Activated naive CD4-positive, alpha-beta T cell treated with anti-CD3 and anti-CD28 coated beads, Interleukin-2, amount 10 ng/mL, durations not matched to agents 7 days and 5 days (primary cell): ENCODE results near the gene C10orf53.
"Not testable (repeated sequence)": the region's sequence is repeated elsewhere in the genome, so short reads cannot be mapped to it uniquely, and the experiment has no call there.

Experiments used
- CTCF ChIA-PET: fragments of 350-600 bp; sonication (Branson Sonifier 250); formaldehyde crosslinking; loops from one replicate; lab custom pipeline; 2021; ENCODE audit warnings: antibody characterized with exemption; lab: Charles Lee
- DNase-seq: peaks from one replicate; pipeline ENCODE4 v3.0.0-alpha.2; 2020
- H3K27ac Mint-ChIP-seq: one replicate; pipeline ENCODE4 v1.8.0; 2021; ENCODE audit warnings: mild to moderate bottlenecking, moderate library complexity, mixed read lengths
- H3K27me3 Mint-ChIP-seq: one replicate; pipeline ENCODE4 v1.8.0; 2021; ENCODE audit warnings: mild to moderate bottlenecking, mixed read lengths
- H3K36me3 Mint-ChIP-seq: one replicate; pipeline ENCODE4 v1.8.0; 2021; ENCODE audit warnings: mixed read lengths
- H3K4me1 Mint-ChIP-seq: one replicate; pipeline ENCODE4 v1.8.0; 2021; ENCODE audit warnings: mixed read lengths
- H3K4me3 Mint-ChIP-seq: one replicate; pipeline ENCODE4 v1.8.0; 2021; ENCODE audit warnings: mild to moderate bottlenecking, moderate library complexity, mixed read lengths
- H3K9me3 Mint-ChIP-seq: one replicate; pipeline ENCODE4 v1.8.0; 2021; ENCODE audit warnings: mixed read lengths

C10orf53 gene

DNA sequence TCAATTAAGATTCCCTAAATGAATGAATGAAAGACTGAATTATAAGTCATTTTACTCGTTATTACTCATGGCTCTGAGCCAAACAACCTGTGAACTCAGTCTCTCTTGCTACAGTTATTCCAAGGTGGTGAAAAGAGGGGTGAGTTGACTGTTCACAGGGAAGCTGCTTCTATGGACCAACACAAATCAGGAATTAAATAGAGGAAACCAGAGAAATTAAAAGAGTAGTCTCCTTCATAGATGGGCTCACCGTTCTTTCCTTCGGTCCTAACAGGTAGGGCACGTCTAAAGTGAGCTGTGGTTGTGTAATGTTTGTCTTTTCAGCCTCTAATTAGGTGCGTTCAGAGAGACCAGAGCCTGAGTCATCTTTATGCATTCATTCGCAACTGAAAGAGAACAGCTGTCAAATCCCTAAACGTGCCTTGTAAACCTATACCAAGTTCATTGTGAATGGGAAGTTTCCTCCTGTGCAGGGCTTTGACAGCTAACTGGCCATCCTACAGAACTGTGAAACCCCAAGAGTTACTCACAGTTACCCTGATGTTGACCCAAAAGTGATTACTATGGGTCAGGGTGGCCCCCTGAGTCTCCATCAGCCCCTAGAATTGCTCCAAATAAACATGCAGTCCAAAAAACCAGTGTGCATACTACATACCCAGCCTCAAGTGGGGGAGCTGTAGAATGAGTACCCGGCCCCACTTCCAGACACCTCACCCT lies 18.2 kb upstream of the C10orf53 start:
- no peaks in the 10 kb centered on the region for H3K4me1 Mint-ChIP-seq

DNA sequence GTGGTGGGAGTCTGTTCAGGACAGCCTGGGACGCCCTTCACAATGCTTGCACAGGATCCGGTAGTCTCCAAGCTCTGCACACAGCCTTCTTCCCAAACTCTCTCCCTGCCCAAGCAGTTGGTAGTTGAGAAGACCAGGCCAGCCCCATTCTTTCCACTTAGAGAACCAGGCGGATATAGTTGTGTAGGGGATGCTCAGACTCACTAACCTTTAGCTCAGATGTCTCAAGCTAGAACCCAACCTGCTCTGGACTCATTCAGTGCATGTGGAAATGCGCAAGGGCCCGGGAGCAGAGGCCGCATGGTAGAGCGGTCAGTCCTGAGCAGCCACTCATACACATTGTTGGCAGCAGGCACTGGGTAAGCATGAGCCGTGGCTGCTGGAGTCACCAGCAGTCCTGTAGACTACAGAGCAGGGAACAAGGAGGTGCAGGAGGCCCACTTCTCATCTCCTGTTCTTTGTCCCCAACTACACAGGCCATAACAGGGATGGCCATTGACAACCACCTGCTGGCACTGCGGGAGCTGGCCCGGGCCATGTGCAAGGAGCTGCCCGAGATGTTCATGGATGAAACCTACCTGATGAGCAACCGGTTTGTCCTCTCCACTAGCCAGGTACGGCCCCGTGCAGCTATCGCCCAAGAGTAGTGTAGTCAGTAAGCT lies 17.2 kb upstream of the C10orf53 start:
- H3K4me3 Mint-ChIP-seq = no peak overlapping the region
- H3K27me3 Mint-ChIP-seq = peaks cover 10% of the 10 kb centered on the region
- CTCF ChIA-PET = no interaction called here
- H3K4me1 Mint-ChIP-seq = no peaks in the 10 kb centered on the region
- H3K36me3 Mint-ChIP-seq = no peaks in the 10 kb centered on the region
- DNase-seq = no peak
- no peak overlapping the region for H3K27ac Mint-ChIP-seq
- peaks cover 13% of the 10 kb centered on the region for H3K9me3 Mint-ChIP-seq

More for the DNA sequence above, 18.2 kb upstream of the C10orf53 start:
- no peak for DNase-seq
- H3K27ac Mint-ChIP-seq = no peak overlapping the region
- CTCF ChIA-PET = no interaction called here
- H3K27me3 Mint-ChIP-seq = peaks cover 4% of the 10 kb centered on the region
- H3K36me3 Mint-ChIP-seq = no peaks in the 10 kb centered on the region
- H3K4me3 Mint-ChIP-seq = no peak overlapping the region
- peaks cover 13% of the 10 kb centered on the region for H3K9me3 Mint-ChIP-seq

DNA sequence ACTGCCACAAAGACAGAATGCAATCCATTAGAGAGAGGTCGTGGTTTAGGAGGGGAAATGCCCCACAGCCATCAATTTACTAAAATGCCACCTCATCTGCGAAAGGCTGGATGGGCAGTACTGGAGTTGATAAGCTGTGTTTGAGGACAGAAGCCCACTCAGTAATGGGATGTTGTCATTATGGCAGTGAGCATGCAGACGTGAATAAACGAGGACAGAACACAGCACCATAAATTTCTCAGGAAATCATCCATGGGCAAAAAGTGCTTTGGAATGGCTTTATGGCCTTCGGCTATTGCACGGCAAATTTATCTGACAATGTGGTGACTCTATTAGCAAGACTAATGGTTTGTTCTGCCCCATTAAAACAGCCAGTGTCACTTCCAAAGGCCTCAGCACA lies 15.9 kb upstream of the C10orf53 start:
- Mint-ChIP-seq H3K9me3 (peaks cover 10% of the 10 kb centered on the region), H3K27me3 (peaks cover 12% of the 10 kb centered on the region), H3K36me3 (no peaks in the 10 kb centered on the region), H3K27ac (no peak overlapping the region), H3K4me1 (no peaks in the 10 kb centered on the region), H3K4me3 (no peak overlapping the region)
- DNase-seq = no peak
- CTCF ChIA-PET = no interaction called here

DNA sequence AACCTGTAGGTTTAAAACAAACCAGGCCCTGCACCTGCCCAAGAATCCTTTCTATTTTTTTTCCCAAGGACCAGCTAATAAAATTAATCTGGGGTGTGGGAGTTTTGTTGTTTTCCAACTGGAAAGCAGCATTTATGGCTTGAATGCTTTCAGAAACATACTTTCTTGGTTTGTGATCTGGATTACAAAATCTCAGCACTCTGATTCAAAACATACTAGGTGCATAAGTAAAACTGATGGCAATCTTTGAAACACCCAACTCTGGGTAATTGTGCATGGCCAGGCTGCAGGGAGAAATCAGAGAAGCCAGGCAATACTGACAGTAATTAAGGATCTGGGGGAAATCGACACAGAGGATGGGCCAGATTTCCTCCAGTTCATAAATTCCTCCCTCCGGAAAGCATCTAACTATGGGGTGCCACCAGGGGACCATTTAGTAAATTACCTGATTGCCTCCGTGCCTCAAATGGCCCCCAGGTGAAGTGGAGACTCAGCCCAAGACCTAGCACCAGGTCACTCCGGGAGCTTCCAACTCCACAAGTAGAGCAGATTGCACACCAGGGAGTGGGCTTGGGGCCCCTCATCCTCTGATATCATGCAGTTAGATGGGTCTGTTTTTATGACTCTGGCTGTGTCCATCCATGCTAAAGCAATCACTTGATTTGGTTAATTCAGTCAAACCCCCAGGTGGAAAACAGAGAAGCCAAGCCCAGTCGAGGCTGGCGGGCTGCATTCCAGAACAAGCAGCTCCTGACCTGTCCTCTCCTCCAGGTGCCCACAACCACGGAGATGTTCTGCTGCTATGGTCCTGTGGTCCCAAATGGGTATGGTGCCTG lies 15.2 kb upstream of the C10orf53 start:
- H3K27ac Mint-ChIP-seq = no peak overlapping the region
- peaks cover 6% of the 10 kb centered on the region for H3K9me3 Mint-ChIP-seq
- H3K4me3 Mint-ChIP-seq = no peak overlapping the region
- CTCF ChIA-PET = no interaction called here
- DNase-seq = no peak
- H3K27me3 Mint-ChIP-seq = peaks cover 15% of the 10 kb centered on the region
- no peaks in the 10 kb centered on the region for H3K4me1 Mint-ChIP-seq
- H3K36me3 Mint-ChIP-seq = no peaks in the 10 kb centered on the region

DNA sequence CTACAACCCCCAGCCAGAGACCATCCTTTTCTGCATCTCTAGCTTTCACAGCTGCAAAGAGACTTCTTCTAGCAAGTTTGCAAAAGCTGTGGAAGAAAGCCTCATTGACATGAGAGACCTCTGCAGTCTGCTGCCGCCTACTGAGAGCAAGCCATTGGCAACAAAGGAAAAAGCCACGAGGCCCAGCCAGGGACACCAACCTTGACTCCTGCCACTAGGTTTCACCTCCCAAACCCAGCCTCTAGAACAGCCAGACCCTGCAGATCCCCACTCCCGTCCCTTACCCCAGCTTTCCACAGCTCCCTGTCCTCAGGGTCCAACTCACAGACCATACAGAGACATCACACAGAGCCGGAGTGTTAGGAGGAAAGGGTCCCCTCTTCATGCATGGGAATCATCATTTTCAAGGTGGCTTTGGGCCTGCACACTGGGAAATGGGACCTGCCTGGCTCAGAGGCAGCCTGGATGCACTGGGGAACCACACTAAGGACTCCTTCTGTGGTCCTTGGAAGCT lies 14.6 kb upstream of the C10orf53 start:
- no peak for DNase-seq
- peaks cover 1% of the 10 kb centered on the region for H3K9me3 Mint-ChIP-seq
- no peak overlapping the region for H3K27ac Mint-ChIP-seq
- H3K4me3 Mint-ChIP-seq = no peak overlapping the region
- CTCF ChIA-PET = no interaction called here
- no peaks in the 10 kb centered on the region for H3K36me3 Mint-ChIP-seq
- H3K27me3 Mint-ChIP-seq = peaks cover 15% of the 10 kb centered on the region
- no peaks in the 10 kb centered on the region for H3K4me1 Mint-ChIP-seq

DNA sequence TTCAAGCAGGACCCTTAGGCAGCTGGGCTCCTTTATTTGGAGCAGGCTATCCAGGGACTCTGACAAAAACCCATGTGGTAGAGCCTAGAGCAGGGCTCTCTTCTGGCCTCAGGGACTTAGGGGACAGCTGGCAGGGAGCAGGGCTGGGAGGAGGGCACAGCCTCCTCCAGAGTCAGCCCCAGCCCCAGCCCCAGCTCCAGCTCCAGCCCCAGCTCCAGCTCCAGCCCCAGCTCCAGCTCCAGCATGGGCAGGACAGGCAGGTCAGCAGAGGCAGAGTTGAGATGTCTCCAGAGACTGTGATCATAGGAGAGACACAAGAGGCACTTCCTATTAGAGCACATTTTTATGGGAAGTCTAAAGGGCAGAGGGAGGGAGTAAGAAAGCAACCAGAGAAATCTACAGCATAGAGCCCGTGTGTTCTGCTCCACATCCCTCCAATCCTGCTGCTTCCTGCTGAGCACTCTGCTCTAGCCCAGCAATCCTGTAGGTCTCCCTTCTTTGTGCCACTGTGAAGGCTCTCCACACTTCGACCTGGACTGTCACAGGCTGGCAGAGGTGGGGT lies 13.3 kb upstream of the C10orf53 start:
- CTCF ChIA-PET = no interaction called here

DNA sequence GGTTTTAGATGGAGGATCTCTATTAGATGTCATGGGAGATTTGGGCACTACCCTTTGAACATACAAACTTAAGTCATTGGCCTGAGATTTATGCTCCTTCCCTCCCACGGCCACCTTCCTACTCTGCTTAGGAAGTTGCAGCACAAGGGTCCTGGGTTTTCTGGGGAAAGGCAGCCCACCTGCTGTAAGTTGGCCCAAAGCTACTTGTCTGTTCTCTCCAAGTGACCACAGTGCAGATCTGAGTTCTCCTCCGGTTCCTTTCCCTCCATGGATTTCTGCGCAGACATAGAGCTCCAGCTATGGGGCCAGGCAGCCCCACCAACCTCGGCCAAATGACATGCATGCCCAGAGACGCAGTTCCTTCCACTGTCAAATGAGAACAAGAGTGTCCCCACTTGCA lies 12.8 kb upstream of the C10orf53 start:
- H3K9me3 Mint-ChIP-seq = no peaks in the 10 kb centered on the region
- no peak overlapping the region for H3K4me3 Mint-ChIP-seq
- H3K27me3 Mint-ChIP-seq = peaks cover 15% of the 10 kb centered on the region
- no peaks in the 10 kb centered on the region for H3K4me1 Mint-ChIP-seq
- no peaks in the 10 kb centered on the region for H3K36me3 Mint-ChIP-seq
- no peak overlapping the region for H3K27ac Mint-ChIP-seq
- CTCF ChIA-PET = no interaction called here
- DNase-seq = no peak

More for the DNA sequence above, 13.3 kb upstream of the C10orf53 start:
- DNase-seq = no peak
- Mint-ChIP-seq H3K36me3 (no peaks in the 10 kb centered on the region), H3K4me3 (no peak overlapping the region), H3K9me3 (no peaks in the 10 kb centered on the region), H3K4me1 (no peaks in the 10 kb centered on the region), H3K27ac (peak overlapping the region; percentile 12), H3K27me3 (peaks cover 15% of the 10 kb centered on the region)

DNA sequence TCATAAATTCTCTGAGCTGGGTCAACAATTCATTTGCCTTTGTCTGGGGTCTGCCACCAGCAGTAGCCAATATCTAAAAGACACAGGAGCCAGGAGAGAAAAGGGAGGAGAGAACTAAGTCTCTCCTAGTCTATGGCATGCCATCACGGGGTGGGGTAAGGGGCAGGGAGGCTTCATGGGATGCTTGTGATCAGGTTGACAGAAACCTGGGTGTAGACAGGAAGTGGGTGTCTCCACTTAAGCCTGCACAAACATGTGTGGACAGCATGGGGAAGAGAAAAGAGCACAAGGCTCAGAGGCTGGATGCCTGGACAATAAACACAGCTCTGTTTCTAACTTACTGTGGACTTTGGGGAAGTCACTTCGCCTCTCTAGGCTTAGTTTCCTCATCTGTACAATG lies 11.5 kb upstream of the C10orf53 start:
- Mint-ChIP-seq H3K9me3 (no peaks in the 10 kb centered on the region), H3K4me1 (no peaks in the 10 kb centered on the region), H3K36me3 (no peaks in the 10 kb centered on the region), H3K27ac (no peak overlapping the region), H3K4me3 (no peak overlapping the region), H3K27me3 (peaks cover 15% of the 10 kb centered on the region)
- CTCF ChIA-PET = interaction anchor here (1.2 kb wide), 1 partner anchor 73 kb away, joined by 3 read pairs; no protein-coding TSS in a partner anchor
- no peak for DNase-seq

DNA sequence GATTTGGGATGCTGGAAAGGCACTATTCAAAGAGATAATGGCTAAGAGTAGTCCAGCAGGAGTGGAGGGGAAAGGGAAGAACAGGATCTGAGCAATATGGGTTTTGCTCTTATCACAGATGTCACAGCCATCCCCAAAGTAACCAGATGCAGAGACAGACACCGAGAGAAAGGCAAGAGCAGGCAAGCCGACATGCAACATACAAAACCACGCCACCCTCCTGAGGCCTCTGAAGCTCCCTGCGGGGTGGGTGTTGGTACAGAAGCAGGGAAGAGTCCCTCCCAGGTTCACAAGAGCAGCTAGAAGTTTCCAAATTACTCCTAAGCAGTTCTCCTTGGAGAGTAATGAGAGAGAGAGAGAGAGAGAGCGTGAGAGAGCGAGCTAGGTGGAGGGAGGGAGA lies 10.8 kb upstream of the C10orf53 start:
- no peaks in the 10 kb centered on the region for H3K36me3 Mint-ChIP-seq
- H3K4me3 Mint-ChIP-seq = no peak overlapping the region
- DNase-seq = no peak
- H3K27me3 Mint-ChIP-seq = peaks cover 22% of the 10 kb centered on the region
- no peak overlapping the region for H3K27ac Mint-ChIP-seq
- H3K4me1 Mint-ChIP-seq = no peaks in the 10 kb centered on the region
- CTCF ChIA-PET = interaction anchor here (1.2 kb wide), 1 partner anchor 74 kb away, joined by 3 read pairs; no protein-coding TSS in a partner anchor
- no peaks in the 10 kb centered on the region for H3K9me3 Mint-ChIP-seq

DNA sequence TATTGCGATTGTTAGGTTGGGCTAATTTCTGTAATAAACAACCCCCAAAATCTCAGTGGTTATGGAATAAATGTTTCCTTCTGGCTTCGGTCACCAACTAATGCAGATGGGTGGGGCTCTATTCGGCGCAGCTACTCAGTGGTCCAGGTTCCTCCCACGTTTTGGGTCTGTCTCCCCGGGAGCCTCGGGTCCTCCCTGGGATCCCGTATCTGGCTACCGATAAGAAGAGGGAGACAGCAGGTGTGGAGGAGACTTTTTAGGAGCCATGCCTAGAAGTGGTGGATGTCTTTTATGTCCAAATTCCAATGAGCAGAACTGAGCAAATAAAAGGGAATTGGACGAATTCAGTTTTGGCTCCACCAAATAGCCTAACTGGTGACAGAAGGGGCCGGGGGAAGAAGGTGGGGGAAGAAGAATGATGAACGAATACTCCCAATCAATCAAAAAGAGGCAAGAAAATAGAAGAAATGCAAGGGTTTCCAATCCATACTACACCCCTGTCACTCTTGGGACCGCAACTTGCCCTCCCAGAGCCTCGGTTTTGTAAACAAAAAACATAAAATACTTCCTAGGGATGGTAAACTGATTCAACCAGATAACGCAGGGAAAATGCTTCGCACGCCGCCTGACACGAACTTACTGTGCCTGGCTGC lies 498 bp upstream of the C10orf53 start:
- CTCF ChIA-PET = no interaction called here
- Mint-ChIP-seq H3K27ac (no peak overlapping the region), H3K27me3 (peaks cover 8% of the 10 kb centered on the region), H3K9me3 (peaks cover 9% of the 10 kb centered on the region), H3K4me3 (no peak overlapping the region), H3K36me3 (no peaks in the 10 kb centered on the region), H3K4me1 (peaks cover 5% of the 10 kb centered on the region)
- DNase-seq = no peak

DNA sequence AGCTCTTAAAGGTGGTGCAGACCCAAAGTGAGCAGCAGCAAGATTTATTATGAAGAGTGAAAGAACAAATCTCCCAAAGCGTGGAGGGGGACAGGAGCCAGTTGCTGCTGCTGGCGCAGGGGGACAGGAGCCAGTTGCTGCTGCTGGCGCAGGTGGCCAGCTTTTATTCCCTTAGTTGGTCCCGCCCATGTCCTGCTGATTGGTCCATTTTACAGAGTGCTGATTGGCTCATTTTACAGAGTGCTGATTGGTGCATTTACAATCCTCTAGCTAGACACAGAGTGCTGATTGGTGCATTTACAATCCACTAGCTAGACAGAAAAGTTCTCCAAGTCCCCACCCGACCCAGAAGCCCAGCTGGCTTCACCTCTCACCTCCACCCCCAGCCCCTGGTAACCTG lies 3.0 kb downstream of the C10orf53 start:
- H3K4me3 Mint-ChIP-seq, H3K9me3 Mint-ChIP-seq, H3K36me3 Mint-ChIP-seq, H3K27ac Mint-ChIP-seq, H3K4me1 Mint-ChIP-seq, CTCF ChIA-PET, DNase-seq: not testable (repeated sequence)
- H3K27me3 Mint-ChIP-seq = peaks cover 11% of the 10 kb centered on the region

DNA sequence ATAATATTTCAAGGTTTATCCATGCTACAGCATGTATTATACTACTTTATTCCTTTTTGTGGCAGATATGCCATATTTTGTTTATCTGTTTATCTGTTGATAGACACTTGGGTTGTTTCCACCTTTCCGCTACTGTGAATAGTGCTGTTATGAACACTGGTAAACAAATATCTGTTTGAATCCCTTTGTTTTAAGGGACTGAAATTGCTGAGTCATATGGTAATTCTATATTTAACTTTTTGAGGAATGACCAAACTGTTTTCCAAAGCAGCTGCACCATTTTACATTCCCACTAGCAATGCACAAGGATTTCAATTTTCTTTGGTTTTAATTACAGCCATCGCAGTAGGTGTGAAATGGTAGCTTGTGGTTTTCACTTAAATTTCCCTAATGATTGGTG lies 3.4 kb downstream of the C10orf53 start:
- Mint-ChIP-seq H3K27me3 (peaks cover 15% of the 10 kb centered on the region), H3K27ac (no peak overlapping the region), H3K4me3 (no peak overlapping the region), H3K4me1 (peaks cover 5% of the 10 kb centered on the region), H3K36me3 (no peaks in the 10 kb centered on the region), H3K9me3 (peaks cover 9% of the 10 kb centered on the region)
- CTCF ChIA-PET = no interaction called here
- DNase-seq = no peak

DNA sequence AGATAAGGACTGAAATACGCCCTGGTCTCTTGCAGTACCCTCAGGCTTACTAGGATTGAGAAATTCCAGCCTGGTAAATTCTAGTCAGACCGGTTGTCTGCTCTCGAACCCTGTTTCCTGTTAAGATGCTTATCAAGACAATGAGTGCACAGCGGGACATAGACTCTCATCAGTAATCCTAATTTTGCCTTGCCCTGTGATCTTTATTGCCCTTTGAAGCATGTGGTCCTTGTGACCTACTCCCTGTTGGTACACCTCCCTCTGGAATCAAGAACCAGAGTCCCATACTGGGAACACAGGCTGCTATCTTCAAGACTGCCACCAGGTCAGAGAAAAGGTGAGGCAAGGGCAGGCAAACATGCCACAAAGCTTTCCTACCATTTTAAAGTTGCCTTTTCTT lies 7.2 kb downstream of the C10orf53 start:
- no peak for DNase-seq
- CTCF ChIA-PET = no interaction called here
- Mint-ChIP-seq H3K36me3 (no peaks in the 10 kb centered on the region), H3K4me3 (no peak overlapping the region), H3K4me1 (no peaks in the 10 kb centered on the region), H3K27ac (no peak overlapping the region), H3K27me3 (peaks cover 45% of the 10 kb centered on the region), H3K9me3 (no peaks in the 10 kb centered on the region)
